Measurements from ENCODE around the gene SLCO1A2. TPM values are rescaled to one million over a fixed set of nuclear protein-coding genes. Genes with fewer than 3 reads are reported as not detected.

SLCO1A2 gene
- total and polyA plus RNA-seq, 2 donors from 2014 or later = 0.15 to 0.31 TPM

GRCh38 chr12:21339921-21340320 is 5.2 kb upstream of the SLCO1A2 start:
- DNase-seq (no peak), FAIRE-seq (no peak)
- no peaks in the 10 kb centered on the region for H3K36me3 ChIP-seq (ENCODE audit: control insufficient read depth in 2 of 3, insufficient read depth in 3 of 3, low read length in 3 of 3)
- no peak for TF ChIP-seq CTCF (IDR thresholded peaks at IDR 0.05; ENCODE audit: borderline replicate concordance, extremely low read depth, insufficient read depth)
- no peak overlapping the region for H3K27ac ChIP-seq (ENCODE audit: low read depth in 2 of 2, low read length in 2 of 2)
- no peak overlapping the region for H3K4me3 ChIP-seq (ENCODE audit: low read length in 3 of 3)
- no peaks in the 10 kb centered on the region for H3K4me1 ChIP-seq (ENCODE audit: control insufficient read depth in 2 of 3, insufficient read depth in 2 of 3, low read depth in 1 of 3, low read length in 3 of 3)
- no peak overlapping the region for H3K9ac ChIP-seq (ENCODE audit: low read length in 3 of 3)
- no peaks in the 10 kb centered on the region for H3K27me3 ChIP-seq (ENCODE audit: control insufficient read depth, insufficient read depth, low read length)
- H3K9me3 ChIP-seq (ENCODE audit: control insufficient read depth in 2 of 3, insufficient read depth in 1 of 3, low read length in 3 of 3) = no peaks in the 10 kb centered on the region
- intact Hi-C loops (cut with DNase I) = no loop called here

- Histone ChIP-seq H3K4me1 (ENCODE audit: control insufficient read depth in 2 of 3, insufficient read depth in 2 of 3, low read depth in 1 of 3, low read length in 3 of 3) (no peaks in the 10 kb centered on the region), H3K36me3 (ENCODE audit: control insufficient read depth in 2 of 3, insufficient read depth in 3 of 3, low read length in 3 of 3) (no peaks in the 10 kb centered on the region), H3K27ac (ENCODE audit: low read depth in 2 of 2, low read length in 2 of 2) (no peak overlapping the region), H3K9ac (ENCODE audit: low read length in 3 of 3) (no peak overlapping the region), H3K4me3 (ENCODE audit: low read length in 3 of 3) (no peak overlapping the region), H3K9me3 (ENCODE audit: control insufficient read depth in 2 of 3, insufficient read depth in 1 of 3, low read length in 3 of 3) (no peaks in the 10 kb centered on the region), H3K27me3 (ENCODE audit: control insufficient read depth, insufficient read depth, low read length) (no peaks in the 10 kb centered on the region)
- intact Hi-C loops (cut with DNase I) = no loop called here
- no peak for TF ChIP-seq CTCF (IDR thresholded peaks at IDR 0.05; ENCODE audit: borderline replicate concordance, extremely low read depth, insufficient read depth)
- DNase-seq (no peak), FAIRE-seq (no peak)
Measured at GRCh38 chr12:21337959-21338744, 3.4 kb upstream of the SLCO1A2 start.

GRCh38 chr12:21337453-21337852 is 2.7 kb upstream of the SLCO1A2 start:
- no peak overlapping the region for H3K27ac ChIP-seq (ENCODE audit: low read depth in 2 of 2, low read length in 2 of 2)
- intact Hi-C loops (cut with DNase I) = no loop called here
- no peaks in the 10 kb centered on the region for H3K27me3 ChIP-seq (ENCODE audit: control insufficient read depth, insufficient read depth, low read length)
- DNase-seq = no peak
- FAIRE-seq = no peak
- H3K36me3 ChIP-seq (ENCODE audit: control insufficient read depth in 2 of 3, insufficient read depth in 3 of 3, low read length in 3 of 3) = no peaks in the 10 kb centered on the region
- H3K4me1 ChIP-seq (ENCODE audit: control insufficient read depth in 2 of 3, insufficient read depth in 2 of 3, low read depth in 1 of 3, low read length in 3 of 3) = no peaks in the 10 kb centered on the region
- no peak overlapping the region for H3K4me3 ChIP-seq (ENCODE audit: low read length in 3 of 3)
- TF ChIP-seq CTCF (IDR thresholded peaks at IDR 0.05; ENCODE audit: borderline replicate concordance, extremely low read depth, insufficient read depth) = no peak
- H3K9me3 ChIP-seq (ENCODE audit: control insufficient read depth in 2 of 3, insufficient read depth in 1 of 3, low read length in 3 of 3) = no peaks in the 10 kb centered on the region
- H3K9ac ChIP-seq (ENCODE audit: low read length in 3 of 3) = no peak overlapping the region
